IMR-90 (cell line): ENCODE data around the gene TRPV3. TPM values are rescaled to one million over a fixed set of nuclear protein-coding genes. Genes with fewer than 3 reads are reported as not detected.

Source experiments
- ATAC-seq: fragments of 200-7000 bp; cut with Tn5 transposase; 2 replicates; pipeline ENCODE4 v1.9.1; 2020; ENCODE audit warnings: low read depth, mild to moderate bottlenecking, moderate library complexity
- BruUV-seq: library from RNA; stranded (reverse); fragments of 400-500 nt; replicated peaks from 2 replicates; lab custom pipeline; 2021; lab: Mats Ljungman, UMichigan
- CTCF ChIA-PET: fragments of 300-600 bp; formaldehyde crosslinking; extraction: SDS; loops from one replicate; lab custom pipeline; 2021; ENCODE audit warnings: antibody characterized with exemption; lab: Yijun Ruan, JAX
- POLR2A ChIA-PET: fragments of 300-600 bp; sonication (Branson Sonifier 250); formaldehyde crosslinking; loops from one replicate; lab custom pipeline; 2022; ENCODE audit warnings: antibody characterized with exemption; ENCODE audit not compliant: unreplicated experiment; lab: Charles Lee
- DNase-seq: peaks from one replicate; pipeline ENCODE4 v3.0.0; 2013
- H2AFZ ChIP-seq: replicated peaks from 2 replicates; pipeline ENCODE3; 2013; ENCODE audit warnings: low read length, mild to moderate bottlenecking; ENCODE audit not compliant: poor library complexity
- H2AK5ac ChIP-seq: 2 replicates; pipeline ENCODE4 v1.6.1; 2013; ENCODE audit warnings: low read depth, low read length, inconsistent platforms
- H2AK9ac ChIP-seq: replicated peaks from 2 replicates; pipeline ENCODE3; 2013; ENCODE audit warnings: mild to moderate bottlenecking, low read depth, low read length, moderate library complexity; ENCODE audit not compliant: poor library complexity
- H2BK120ac ChIP-seq: 2 replicates; pipeline ENCODE4 v1.6.1; 2013; ENCODE audit warnings: low read depth, low read length, inconsistent platforms
- H2BK15ac ChIP-seq: 3 replicates; pipeline ENCODE4 v1.6.1; 2013; ENCODE audit warnings: low read depth, low read length, inconsistent platforms
- H2BK20ac ChIP-seq: 2 replicates; pipeline ENCODE4 v1.6.1; 2013; ENCODE audit warnings: low read depth, mild to moderate bottlenecking, inconsistent platforms, low read length, moderate library complexity
- H2BK5ac ChIP-seq: 2 replicates; pipeline ENCODE4 v1.6.1; 2013; ENCODE audit warnings: mild to moderate bottlenecking, low read depth, low read length, inconsistent platforms; ENCODE audit not compliant: poor library complexity, severe bottlenecking
- H3K14ac ChIP-seq: replicated peaks from 2 replicates; pipeline ENCODE4 v1.6.1; 2013; ENCODE audit warnings: low read depth, low read length, inconsistent platforms
- H3K18ac ChIP-seq: 2 replicates; pipeline ENCODE4 v1.6.1; 2013; ENCODE audit warnings: low read depth, low read length, control low read depth
- H3K23ac ChIP-seq: 2 replicates; pipeline ENCODE4 v1.6.1; 2013; ENCODE audit warnings: low read depth, low read length, inconsistent platforms
- H3K27ac ChIP-seq: 2 replicates; pipeline ENCODE4 v1.5.1; 2013; ENCODE audit warnings: mild to moderate bottlenecking, control low read depth, low read length; ENCODE audit not compliant: insufficient read depth
- H3K27me3 ChIP-seq: 2 replicates; pipeline ENCODE4 v1.6.1; 2013; ENCODE audit warnings: low read length; ENCODE audit not compliant: control insufficient read depth, insufficient read depth
- H3K36me3 ChIP-seq: 2 replicates; pipeline ENCODE4 v1.6.1; 2013; ENCODE audit warnings: low read length, mixed read lengths; ENCODE audit not compliant: control insufficient read depth, insufficient read depth
- H3K4ac ChIP-seq: 2 replicates; pipeline ENCODE4 v1.6.1; 2013; ENCODE audit warnings: low read depth, low read length, inconsistent platforms
- H3K4me1 ChIP-seq: 2 replicates; pipeline ENCODE4 v1.6.1; 2013; ENCODE audit warnings: low read length, mixed read lengths; ENCODE audit not compliant: control insufficient read depth, insufficient read depth
- H3K4me2 ChIP-seq: 2 replicates; pipeline ENCODE4 v1.6.1; 2013; ENCODE audit warnings: low read depth, mild to moderate bottlenecking, control low read depth, low read length, moderate library complexity
- H3K4me3 ChIP-seq: 2 replicates; pipeline ENCODE4 v1.5.1; 2013; ENCODE audit warnings: low read depth, mild to moderate bottlenecking, control low read depth, low read length, moderate library complexity; ENCODE audit not compliant: insufficient read depth
- H3K56ac ChIP-seq: 2 replicates; pipeline ENCODE4 v1.6.1; 2013; ENCODE audit warnings: low read length, inconsistent platforms; ENCODE audit not compliant: insufficient read depth; ENCODE audit errors: extremely low read depth
- H3K79me1 ChIP-seq, 2 experiments: 2 replicates each; pipeline ENCODE4 v1.6.1; 2013; ENCODE audit warnings: low read length in 2 of 2, inconsistent platforms in 1 of 2, low read depth in 1 of 2
- H3K9ac ChIP-seq: 2 replicates; pipeline ENCODE4 v1.6.1; 2013; ENCODE audit warnings: low read depth, low read length, control low read depth
- H3K9me1 ChIP-seq: 2 replicates; pipeline ENCODE4 v1.6.1; 2013; ENCODE audit warnings: low read length, inconsistent platforms; ENCODE audit not compliant: insufficient read depth
- H3K9me3 ChIP-seq: 2 replicates; pipeline ENCODE4 v1.6.1; 2013; ENCODE audit warnings: low read length; ENCODE audit not compliant: control insufficient read depth, insufficient read depth
- H4K20me1 ChIP-seq: 2 replicates; pipeline ENCODE4 v1.6.1; 2013; ENCODE audit warnings: low read length, inconsistent platforms; ENCODE audit not compliant: insufficient read depth
- H4K5ac ChIP-seq: 2 replicates; pipeline ENCODE4 v1.6.1; 2013; ENCODE audit warnings: mild to moderate bottlenecking, low read depth, low read length, control low read depth
- H4K8ac ChIP-seq, 2 experiments: 2 replicates each; pipeline ENCODE4 v1.6.1; 2013; ENCODE audit warnings: low read depth in 2 of 2, low read length in 2 of 2, control low read depth in 1 of 2, inconsistent platforms in 1 of 2
- H4K91ac ChIP-seq: 2 replicates; pipeline ENCODE4 v1.6.1; 2013; ENCODE audit warnings: low read depth, low read length, inconsistent platforms; ENCODE audit not compliant: insufficient read depth
- BHLHE40 ChIP-seq: fragments of 150-350 bp; IDR thresholded peaks from 2 replicates; pipeline ENCODE4 v1.6.1; 2016; ENCODE audit warnings: mild to moderate bottlenecking, low read depth, low read length
- CTCF ChIP-seq: conservative IDR thresholded peaks from 2 replicates; pipeline ENCODE4 v1.5.1; 2012; ENCODE audit warnings: mild to moderate bottlenecking, low read depth, low read length, improper control_type of control experiment
- ELK1 ChIP-seq: fragments of 150-350 bp; IDR thresholded peaks from 2 replicates; pipeline ENCODE4 v1.6.1; 2016; ENCODE audit warnings: low read depth, mild to moderate bottlenecking, low read length, moderate library complexity, borderline replicate concordance
- FOS ChIP-seq: fragments of 150-350 bp; IDR thresholded peaks from 2 replicates; pipeline ENCODE4 v1.6.1; 2016; ENCODE audit warnings: low read depth, low read length
- NFE2L2 ChIP-seq: fragments of 150-350 bp; IDR thresholded peaks from 2 replicates; pipeline ENCODE4 v1.6.1; 2016; ENCODE audit warnings: low read depth, mild to moderate bottlenecking, low read length
- POLR2A ChIP-seq: IDR thresholded peaks from 2 replicates; pipeline ENCODE4 v1.6.1; 2012; ENCODE audit warnings: mild to moderate bottlenecking, low read depth, low read length
- RAD21 ChIP-seq: IDR thresholded peaks from 2 replicates; pipeline ENCODE4 v1.6.1; 2012; ENCODE audit warnings: low read length, improper control_type of control experiment
- RFX5 ChIP-seq: IDR thresholded peaks from 2 replicates; pipeline ENCODE4 v1.8.0; 2012; ENCODE audit warnings: low read depth, mild to moderate bottlenecking, low read length, moderate library complexity
- SMC3 ChIP-seq: fragments of 150-350 bp; IDR thresholded peaks from 2 replicates; pipeline ENCODE4 v1.6.1; 2016; ENCODE audit warnings: low read depth, mild to moderate bottlenecking, antibody characterized with exemption, low read length, moderate library complexity
- WGBS, 2 experiments: methylation state at CpG; one replicate each; pipeline versions ENCODE4 v1.1.5 to v1.1.7; 2013; ENCODE audit warnings: missing lambda C conversion rate in 2 of 2; ENCODE audit not compliant: insufficient read length in 1 of 2; ENCODE audit errors: extremely low coverage in 2 of 2; 5-methylcytosine and 5-hydroxymethylcytosine counted together
- dilution Hi-C: fragments of 300-500 bp; cut with HindIII; formaldehyde crosslinking; loops from one replicate; pipeline ENCODE4 v1.14.3; 2018; ENCODE audit warnings: low sequenced_read_pairs; ENCODE audit not compliant: unreplicated experiment
- in situ Hi-C: fragments of 300-500 bp; cut with MboI; formaldehyde crosslinking; loops from 3 replicates; pipeline ENCODE4 v1.14.3; 2019; ENCODE audit warnings: low sequenced_read_pairs, inconsistent platforms, mixed read lengths
- intact Hi-C: fragments of 100-400 bp; cut with micrococcal nuclease; formaldehyde crosslinking; loops from 2 replicates; pipeline ENCODE4 v1.10.0; 2022
- polyA plus RNA-seq, 3 experiments: library from polyadenylated mRNA; depleted of rRNA; stranded (reverse); fragments of >200 nt; gene quantifications; 2 replicates each; pipeline ENCODE4 v1.2.3, GENCODE V29; 2012; ENCODE audit warnings: low replicate concordance in 1 of 3
- total RNA-seq: library from RNA; depleted of rRNA; stranded (reverse); fragments of >200 nt; gene quantifications from 2 replicates; pipeline ENCODE4 v1.2.3, GENCODE V29; 2012

Gene TRPV3
- total and polyA plus RNA-seq, 2 of the 4 experiments (the other 2 are of a cell fraction), result 0.18 to 0.26 TPM

GRCh38 chr17:3546997-3547396, 10.6 kb downstream of the TRPV3 start:
- DNase-seq, result no peak
- no peak overlapping the region for H3K23ac ChIP-seq
- no peaks in the 10 kb centered on the region for H3K4me1 ChIP-seq
- no peaks in the 10 kb centered on the region for H3K9me1 ChIP-seq
- H2BK120ac ChIP-seq, result no peak overlapping the region
- TF ChIP-seq ELK1 (no peak), CTCF (no peak), BHLHE40 (no peak), RFX5 (no peak), RAD21 (no peak), NFE2L2 (no peak), FOS (no peak), POLR2A (no peak), SMC3 (no peak)
- POLR2A ChIA-PET, result no interaction called here
- no peak overlapping the region for H2AK9ac ChIP-seq
- no peaks in the 10 kb centered on the region for H4K20me1 ChIP-seq
- intact Hi-C loops (no loop called here), in situ Hi-C loops (no loop called here), dilution Hi-C loops (no loop called here)
- H3K9me3 ChIP-seq, result no peaks in the 10 kb centered on the region
- H3K36me3 ChIP-seq, result no peaks in the 10 kb centered on the region
- H3K4ac ChIP-seq, result no peak overlapping the region
- no peak overlapping the region for H3K56ac ChIP-seq
- no peak overlapping the region for H2AK5ac ChIP-seq
- H2AFZ ChIP-seq, result no peak overlapping the region
- no peak overlapping the region for H4K5ac ChIP-seq
- H3K9ac ChIP-seq, result no peak overlapping the region
- H2BK15ac ChIP-seq, result no peak overlapping the region
- no peak for ATAC-seq
- H3K27ac ChIP-seq, result no peak overlapping the region
- peaks cover 15% of the 10 kb centered on the region; the same call in 1 of the 2 replicates for H3K27me3 ChIP-seq
- no TSS peak for BruUV-seq
- CTCF ChIA-PET, result no interaction called here
- no CpG with 5 or more reads among the region's 8 CpGs for WGBS, 2 experiments
- no peak overlapping the region for H3K14ac ChIP-seq
- H3K18ac ChIP-seq, result no peak overlapping the region
- no peak overlapping the region for H4K8ac ChIP-seq
- H2BK5ac ChIP-seq, result no peak overlapping the region
- no peak overlapping the region for H4K91ac ChIP-seq
- H3K4me3 ChIP-seq, result no peak overlapping the region
- H3K79me1 ChIP-seq, result no peaks in the 10 kb centered on the region
- no peak overlapping the region for H3K4me2 ChIP-seq
- no peak overlapping the region for H2BK20ac ChIP-seq
